MM.1S (cell line): ENCODE measurements around the gene MPPED1.

Source experiments
- DNase-seq: peaks from one replicate; pipeline ENCODE4 v3.0.0-alpha.2; 2015
- H2AFZ ChIP-seq: fragments of 300-600 bp; sonication (generic); 2 replicates; pipeline ENCODE4 v1.6.0; 2016; ENCODE audit warnings: antibody characterized with exemption, low read length
- H3F3A ChIP-seq: fragments of 300-600 bp; sonication (generic); 2 replicates; pipeline ENCODE4 v1.6.1; 2016; ENCODE audit warnings: mild to moderate bottlenecking, antibody characterized with exemption, low read length, moderate library complexity, mixed read lengths; ENCODE audit not compliant: insufficient read depth
- H3K27ac ChIP-seq: fragments of 300-600 bp; sonication (generic); 2 replicates; pipeline ENCODE4 v1.5.1; 2016; ENCODE audit warnings: mild to moderate bottlenecking, low read length
- H3K27me3 ChIP-seq: fragments of 300-600 bp; sonication (generic); replicated peaks from 2 replicates; pipeline ENCODE4 v1.6.0; 2016; ENCODE audit warnings: low read length; ENCODE audit not compliant: insufficient read depth
- H3K36me3 ChIP-seq: fragments of 300-600 bp; sonication (generic); replicated peaks from 2 replicates; pipeline ENCODE4 v1.6.1; 2016; ENCODE audit warnings: mild to moderate bottlenecking, low read length, mixed read lengths; ENCODE audit not compliant: insufficient read depth
- H3K4me1 ChIP-seq: fragments of 300-600 bp; sonication (generic); 2 replicates; pipeline ENCODE4 v1.6.1; 2016; ENCODE audit warnings: low read length, mixed read lengths
- H3K4me2 ChIP-seq: fragments of 300-600 bp; sonication (generic); 2 replicates; pipeline ENCODE4 v1.6.0; 2016; ENCODE audit warnings: low read depth, low read length
- H3K4me3 ChIP-seq: fragments of 300-600 bp; sonication (generic); 2 replicates; pipeline ENCODE4 v1.5.1; 2016; ENCODE audit warnings: low read length, mixed read lengths
- H3K79me2 ChIP-seq: fragments of 300-600 bp; sonication (generic); 2 replicates; pipeline ENCODE4 v1.6.1; 2016; ENCODE audit warnings: mixed run types, low read length, mixed read lengths
- H3K9ac ChIP-seq: fragments of 300-600 bp; sonication (generic); 2 replicates; pipeline ENCODE4 v1.6.1; 2016; ENCODE audit warnings: low read length, mixed read lengths
- H3K9me2 ChIP-seq: fragments of 300-600 bp; sonication (generic); replicated peaks from 2 replicates; pipeline ENCODE4 v1.6.1; 2016; ENCODE audit warnings: mild to moderate bottlenecking, low read length, mixed read lengths; ENCODE audit not compliant: insufficient read depth
- H3K9me3 ChIP-seq: fragments of 300-600 bp; sonication (generic); replicated peaks from 2 replicates; pipeline ENCODE4 v1.6.1; 2016; ENCODE audit warnings: mild to moderate bottlenecking, low read length, mixed read lengths; ENCODE audit not compliant: insufficient read depth
- H4K20me1 ChIP-seq: fragments of 300-600 bp; sonication (generic); 2 replicates; pipeline ENCODE4 v1.6.1; 2016; ENCODE audit warnings: mild to moderate bottlenecking, low read length, moderate library complexity, mixed read lengths; ENCODE audit not compliant: insufficient read depth
- CTCF ChIP-seq: fragments of 300-600 bp; sonication (generic); IDR thresholded peaks from 2 replicates; pipeline ENCODE4 v1.5.1; 2016; ENCODE audit warnings: antibody characterized with exemption, low read length, mixed read lengths
- EZH2 ChIP-seq: fragments of 300-600 bp; sonication (generic); optimal IDR thresholded peaks from 2 replicates; pipeline ENCODE3; 2017; ENCODE audit warnings: low read depth, mild to moderate bottlenecking, antibody characterized with exemption, low read length, mixed read lengths
- EZH2phosphoT487 ChIP-seq: fragments of 300-600 bp; sonication (generic); IDR thresholded peaks from 2 replicates; pipeline ENCODE4 v1.6.1; 2018; ENCODE audit warnings: antibody characterized with exemption, low read length

The MPPED1 gene

DNA sequence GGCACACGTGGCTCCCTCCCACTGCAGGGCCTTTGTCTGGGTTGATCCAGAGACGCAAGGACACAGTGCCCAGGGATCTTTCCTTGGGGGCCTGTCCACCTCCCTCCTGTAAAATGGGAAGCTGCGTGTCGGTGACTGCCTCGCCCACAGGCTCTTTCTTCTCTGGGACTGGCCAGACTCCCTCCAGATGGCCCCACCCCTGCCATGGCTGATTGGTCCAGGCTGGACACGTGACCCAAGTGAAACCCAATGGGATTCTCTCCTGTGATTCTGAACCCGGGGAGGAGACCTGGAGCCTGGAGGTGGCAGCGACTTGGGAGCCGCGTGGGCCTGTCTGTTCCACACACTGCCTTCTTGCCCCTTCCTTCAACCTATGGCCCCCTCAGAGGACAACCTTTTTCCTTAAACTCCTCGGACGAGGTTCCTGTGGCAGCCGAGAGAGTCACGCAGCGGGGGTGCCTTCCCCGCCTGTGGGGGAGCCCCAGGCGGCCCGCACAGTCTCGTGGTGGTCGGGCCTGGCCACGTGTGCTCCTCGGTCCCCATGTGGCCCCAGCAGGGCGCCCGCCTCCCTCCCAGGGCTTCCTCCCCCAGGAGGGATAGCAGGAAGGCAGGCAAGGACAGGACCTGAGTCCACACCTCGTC lies 12.4 kb upstream of the MPPED1 start:
- no peaks in the 10 kb centered on the region for H4K20me1 ChIP-seq
- no peak overlapping the region for H3K27ac ChIP-seq
- H3K9me2 ChIP-seq, result no peaks in the 10 kb centered on the region
- H3K79me2 ChIP-seq, result no peaks in the 10 kb centered on the region
- H3K4me1 ChIP-seq, result no peaks in the 10 kb centered on the region
- no peak for TF ChIP-seq EZH2phosphoT487
- no peak for TF ChIP-seq EZH2
- TF ChIP-seq CTCF, result no peak
- H3K9ac ChIP-seq, result peak overlapping the region; percentile 50; the same call in 1 of the 2 replicates
- peak overlapping the region; percentile 68 for H3K4me3 ChIP-seq
- peak overlapping the region; percentile 80 for H2AFZ ChIP-seq
- H3K27me3 ChIP-seq, result peaks cover 54% of the 10 kb centered on the region
- H3K36me3 ChIP-seq, result no peaks in the 10 kb centered on the region
- peak; percentile 78 for DNase-seq
- H3K9me3 ChIP-seq, result no peaks in the 10 kb centered on the region
- H3F3A ChIP-seq, result no peaks in the 10 kb centered on the region
- peak overlapping the region; percentile 90 for H3K4me2 ChIP-seq

- Histone ChIP-seq H3K36me3 (no peaks in the 10 kb centered on the region), H3K4me1 (no peaks in the 10 kb centered on the region), H2AFZ (peak overlapping the region; percentile 80), H3K4me3 (peak overlapping the region; percentile 68), H3K27ac (no peak overlapping the region), H3K27me3 (peaks cover 54% of the 10 kb centered on the region), H3K79me2 (no peaks in the 10 kb centered on the region), H3F3A (no peaks in the 10 kb centered on the region), H3K9ac (peak overlapping the region; percentile 50; the same call in 1 of the 2 replicates), H3K4me2 (peak overlapping the region; percentile 90), H4K20me1 (no peaks in the 10 kb centered on the region), H3K9me3 (no peaks in the 10 kb centered on the region), H3K9me2 (no peaks in the 10 kb centered on the region)
- TF ChIP-seq EZH2, result no peak
- TF ChIP-seq CTCF, result no peak
- no peak for TF ChIP-seq EZH2phosphoT487
- DNase-seq, result no peak
Measured at GRCh38 chr22:43399980-43400358, 11.8 kb upstream of the MPPED1 start.

GRCh38 chr22:43400449-43400848 lies 11.4 kb upstream of the MPPED1 start:
- H3K79me2 ChIP-seq, result no peaks in the 10 kb centered on the region
- no peak overlapping the region for H3K4me3 ChIP-seq
- H3K9me2 ChIP-seq, result no peaks in the 10 kb centered on the region
- H3K9me3 ChIP-seq, result no peaks in the 10 kb centered on the region
- no peaks in the 10 kb centered on the region for H4K20me1 ChIP-seq
- H3F3A ChIP-seq, result no peaks in the 10 kb centered on the region
- peaks cover 51% of the 10 kb centered on the region for H3K27me3 ChIP-seq
- H3K9ac ChIP-seq, result no peak overlapping the region
- peak overlapping the region; percentile 90; the same call in 1 of the 2 replicates for H3K4me2 ChIP-seq
- TF ChIP-seq CTCF (no peak), EZH2 (no peak), EZH2phosphoT487 (no peak)
- H2AFZ ChIP-seq, result no peak overlapping the region
- no peak overlapping the region for H3K27ac ChIP-seq
- DNase-seq, result no peak
- H3K36me3 ChIP-seq, result no peaks in the 10 kb centered on the region
- H3K4me1 ChIP-seq, result no peaks in the 10 kb centered on the region
